Hepatocyte (in vitro differentiated cells): ENCODE results near the gene SLC14A1.

Experiments
- CTCF ChIP-seq: fragments of 200-600 bp; sonication (generic); IDR thresholded peaks from 2 replicates; pipeline ENCODE4 v1.5.1; 2016; ENCODE audit warnings: antibody characterized with exemption, mild to moderate bottlenecking; ENCODE audit not compliant: poor library complexity
- EZH2 ChIP-seq: fragments of 200-600 bp; sonication (generic); IDR thresholded peaks from 2 replicates; pipeline ENCODE4 v1.6.1; 2016; ENCODE audit warnings: antibody characterized with exemption, mild to moderate bottlenecking, borderline replicate concordance
- EZH2phosphoT487 ChIP-seq: fragments of 200-600 bp; sonication (generic); IDR thresholded peaks from one replicate; pipeline ENCODE4 v1.6.1; 2018; ENCODE audit warnings: antibody characterized with exemption, mild to moderate bottlenecking, low read depth, moderate library complexity; ENCODE audit not compliant: unreplicated experiment, severe bottlenecking

- TF ChIP-seq CTCF (peak; percentile 77), EZH2 (no peak), EZH2phosphoT487 (no peak)
Measured at GRCh38 chr18:45722899-45723298, 1.1 kb upstream of the SLC14A1 start.
